ENCODE results near the gene MFSD6. TPM values are rescaled to one million over a fixed set of nuclear protein-coding genes. Genes with fewer than 3 reads are reported as not detected.
"Not testable (repeated sequence)": the region's sequence is repeated elsewhere in the genome, so short reads cannot be mapped to it uniquely, and the experiment has no call there.

MFSD6 gene
- total RNA-seq, 1 donor from 2014 or later: 50.5 TPM

- Histone ChIP-seq H3K4me3 (no peak overlapping the region), H3K36me3 (no peaks in the 10 kb centered on the region), H3K4me1 (peaks cover 11% of the 10 kb centered on the region), H3K9me3 (no peaks in the 10 kb centered on the region), H3K27ac (no peak overlapping the region), H3K27me3 (ENCODE audit: low read depth) (no peaks in the 10 kb centered on the region)
- ATAC-seq: peak; percentile 47 to 51
- no peak for DNase-seq
- intact Hi-C loops (cut with DNase I): no loop called here
- TF ChIP-seq CTCF (IDR thresholded peaks at IDR 0.05): no peak
Measured at GRCh38 chr2:190425221-190425866, 17.2 kb downstream of the MFSD6 start.

- peaks cover 5% of the 10 kb centered on the region for H3K4me1 ChIP-seq
- TF ChIP-seq CTCF (IDR thresholded peaks at IDR 0.05): no peak
- H3K27me3 ChIP-seq (ENCODE audit: low read depth): no peaks in the 10 kb centered on the region
- DNase-seq: no peak
- H3K36me3 ChIP-seq: no peaks in the 10 kb centered on the region
- no peak for ATAC-seq
- no peaks in the 10 kb centered on the region for H3K9me3 ChIP-seq
- no peak overlapping the region for H3K4me3 ChIP-seq
- intact Hi-C loops (cut with DNase I): no loop called here
- H3K27ac ChIP-seq: no peak overlapping the region
Measured at GRCh38 chr2:190425883-190426658, 17.9 kb downstream of the MFSD6 start.

- H3K36me3 ChIP-seq; H3K27ac ChIP-seq; intact Hi-C loops (cut with DNase I); H3K4me1 ChIP-seq; H3K27me3 ChIP-seq (ENCODE audit: low read depth); DNase-seq; H3K4me3 ChIP-seq; H3K9me3 ChIP-seq; ATAC-seq: not testable (repeated sequence)
Measured at GRCh38 chr2:190430866-190431265, 22.7 kb downstream of the MFSD6 start.

GRCh38 chr2:190431907-190432306 lies 23.8 kb downstream of the MFSD6 start:
- no peaks in the 10 kb centered on the region for H3K27me3 ChIP-seq (ENCODE audit: low read depth)
- no peaks in the 10 kb centered on the region for H3K9me3 ChIP-seq
- intact Hi-C loops (cut with DNase I): no loop called here
- no peak for DNase-seq
- H3K27ac ChIP-seq: no peak overlapping the region
- no peak for TF ChIP-seq CTCF (IDR thresholded peaks at IDR 0.05)
- H3K36me3 ChIP-seq: peaks cover 10% of the 10 kb centered on the region
- no peak for ATAC-seq
- peaks cover 6% of the 10 kb centered on the region for H3K4me1 ChIP-seq
- H3K4me3 ChIP-seq: no peak overlapping the region

- Histone ChIP-seq H3K4me3 (no peak overlapping the region), H3K36me3 (peaks cover 18% of the 10 kb centered on the region), H3K27me3 (ENCODE audit: low read depth) (no peaks in the 10 kb centered on the region), H3K27ac (no peak overlapping the region), H3K9me3 (no peaks in the 10 kb centered on the region), H3K4me1 (peaks cover 6% of the 10 kb centered on the region)
- DNase-seq (no peak), ATAC-seq (no peak)
- no peak for TF ChIP-seq CTCF (IDR thresholded peaks at IDR 0.05)
- intact Hi-C loops (cut with DNase I): no loop called here
Measured at GRCh38 chr2:190432567-190433231, 24.5 kb downstream of the MFSD6 start.

Measured in lower lobe of right lung (tissue), 2 donors.